HepG2 (cell line): ENCODE data around the gene MAGI1. TPM values are rescaled to one million over a fixed set of nuclear protein-coding genes. Genes with fewer than 3 reads are reported as not detected.

Experiments
- CENPBD1 ChIP-seq: sonication (generic); formaldehyde crosslinking; IDR thresholded peaks from 2 replicates; pipeline ENCODE4 v1.8.0; 2022; ENCODE audit warnings: missing genetic modification reagents, low read depth, mild to moderate bottlenecking, borderline replicate concordance
- GATA4 ChIP-seq: sonication (generic); IDR thresholded peaks from 2 replicates; pipeline ENCODE4 v1.6.1; 2016; ENCODE audit warnings: antibody characterized with exemption, low read depth, borderline replicate concordance
- HCFC1 ChIP-seq: fragments of 150-350 bp; IDR thresholded peaks from 2 replicates; pipeline ENCODE4 v1.6.1; 2014; ENCODE audit warnings: low read depth, low read length
- HMGXB3 ChIP-seq: sonication (generic); formaldehyde crosslinking; IDR thresholded peaks from 2 replicates; pipeline ENCODE4 v1.4.0; 2020; ENCODE audit warnings: missing genetic modification reagents, borderline replicate concordance
- HNRNPK ChIP-seq: fragments of 200-400 bp; formaldehyde crosslinking; IDR thresholded peaks from 2 replicates; pipeline ENCODE4 v1.6.1; 2018; ENCODE audit warnings: low read length, low read depth, moderate library complexity, mild to moderate bottlenecking; ENCODE audit not compliant: poor library complexity, severe bottlenecking
- MAZ ChIP-seq, 2 experiments: sonication (generic) in 1 of 2; formaldehyde crosslinking in 1 of 2; IDR thresholded peaks; 2 replicates each; pipeline versions ENCODE4 v1.5.0 to v1.6.1; 2012 to 2020; ENCODE audit warnings: low read depth in 2 of 2, mild to moderate bottlenecking in 2 of 2, borderline replicate concordance in 1 of 2, improper control_type of control experiment in 1 of 2, low read length in 1 of 2, missing genetic modification reagents in 1 of 2, moderate library complexity in 1 of 2
- MIER2 ChIP-seq: IDR thresholded peaks from 2 replicates; pipeline ENCODE4 v1.6.1; 2016; ENCODE audit warnings: missing biosample characterization, missing genetic modification reagents
- MTF1 ChIP-seq: sonication (generic); formaldehyde crosslinking; IDR thresholded peaks from 2 replicates; pipeline ENCODE4 v1.5.0; 2020; ENCODE audit warnings: missing genetic modification reagents
- PCBP2 ChIP-seq: fragments of 200-400 bp; formaldehyde crosslinking; optimal IDR thresholded peaks from 2 replicates; pipeline ENCODE3; 2018; ENCODE audit warnings: low read length, low read depth; ENCODE audit not compliant: poor library complexity, severe bottlenecking
- SMARCE1 ChIP-seq: fragments of 450-650 bp; IDR thresholded peaks from 2 replicates; pipeline ENCODE4 v1.6.1; 2017; ENCODE audit warnings: borderline replicate concordance
- SOX6 ChIP-seq, 2 experiments: fragments of 450-650 bp in 1 of 2; sonication (generic) in 1 of 2; formaldehyde crosslinking in 1 of 2; IDR thresholded peaks; 2 replicates each; pipeline versions ENCODE4 v1.4.0 to v1.6.1; 2017 to 2020; ENCODE audit warnings: antibody characterized with exemption in 1 of 2, mild to moderate bottlenecking in 1 of 2, missing genetic modification reagents in 1 of 2
- TBX3 ChIP-seq: fragments of 450-650 bp; IDR thresholded peaks from 2 replicates; pipeline ENCODE4 v1.6.1; 2017; ENCODE audit warnings: antibody characterized with exemption, mild to moderate bottlenecking, inconsistent platforms, borderline replicate concordance
- TCF7 ChIP-seq: sonication (generic); IDR thresholded peaks from 2 replicates; pipeline ENCODE4 v1.6.1; 2016; ENCODE audit warnings: antibody characterized with exemption, low read depth
- TIGD3 ChIP-seq: sonication (generic); formaldehyde crosslinking; IDR thresholded peaks from 2 replicates; pipeline ENCODE4 v1.5.1; 2020; ENCODE audit warnings: mild to moderate bottlenecking, missing genetic modification reagents, borderline replicate concordance
- U2AF1 ChIP-seq: fragments of 200-400 bp; formaldehyde crosslinking; optimal IDR thresholded peaks from 2 replicates; pipeline ENCODE3; 2017; ENCODE audit warnings: mild to moderate bottlenecking, low read depth, low read length
- ZBTB8A ChIP-seq: sonication (generic); formaldehyde crosslinking; IDR thresholded peaks from 2 replicates; pipeline ENCODE4 v1.4.0; 2020; ENCODE audit warnings: mild to moderate bottlenecking, low read depth, missing genetic modification reagents, borderline replicate concordance
- ZFP41 ChIP-seq: sonication (generic); formaldehyde crosslinking; IDR thresholded peaks from 2 replicates; pipeline ENCODE4 v1.4.0; 2020; ENCODE audit warnings: mild to moderate bottlenecking, missing genetic modification reagents, borderline replicate concordance
- ZMAT3 ChIP-seq: sonication (generic); formaldehyde crosslinking; conservative IDR thresholded peaks from 2 replicates; pipeline ENCODE4 v1.7.0; 2021; ENCODE audit warnings: missing genetic modification reagents
- ZNF121 ChIP-seq: sonication (generic); formaldehyde crosslinking; IDR thresholded peaks from 2 replicates; pipeline ENCODE4 v1.5.0; 2020; ENCODE audit warnings: mild to moderate bottlenecking, missing genetic modification reagents
- ZNF143 ChIP-seq: sonication (generic); formaldehyde crosslinking; IDR thresholded peaks from 2 replicates; pipeline ENCODE4 v1.4.0; 2020; ENCODE audit warnings: missing genetic modification reagents
- ZNF282 ChIP-seq: fragments of 450-650 bp; IDR thresholded peaks from 2 replicates; pipeline ENCODE4 v1.6.1; 2018; ENCODE audit not compliant: partially characterized antibody
- ZNF530 ChIP-seq: sonication (generic); formaldehyde crosslinking; IDR thresholded peaks from 2 replicates; pipeline ENCODE4 v1.5.0; 2020; ENCODE audit warnings: low read depth, mild to moderate bottlenecking, missing genetic modification reagents
- ZNF576 ChIP-seq: sonication (generic); formaldehyde crosslinking; IDR thresholded peaks from 2 replicates; pipeline ENCODE4 v1.4.0; 2020; ENCODE audit warnings: mild to moderate bottlenecking, missing genetic modification reagents
- ZNF652 ChIP-seq: IDR thresholded peaks from 2 replicates; pipeline ENCODE4 v1.6.1; 2016; ENCODE audit warnings: low read depth, borderline replicate concordance
- ZSCAN29 ChIP-seq: sonication (generic); formaldehyde crosslinking; conservative IDR thresholded peaks from 2 replicates; pipeline ENCODE4 v1.4.0; 2020; ENCODE audit warnings: mild to moderate bottlenecking, missing genetic modification reagents
- ZSCAN31 ChIP-seq: sonication (generic); formaldehyde crosslinking; IDR thresholded peaks from 2 replicates; pipeline ENCODE4 v1.5.0; 2020; ENCODE audit warnings: low read depth, mild to moderate bottlenecking, missing genetic modification reagents
- polyA plus RNA-seq, 8 experiments: library from polyadenylated mRNA; depleted of rRNA in 3 of 8; stranded (reverse) in 7 of 8; unstranded in 1 of 8; fragments of >200 nt; fragmentation: Illumina TruSeq in 4 of 8; extraction: Trizol in 4 of 8; gene quantifications; 2 replicates each; pipeline versions ENCODE4 v1.2.1 to v1.2.3, GENCODE V29; 2011 to 2016; ENCODE audit warnings: low read depth in 4 of 8, missing spikeins in 1 of 8, mixed read lengths in 1 of 8; ENCODE audit not compliant: insufficient read depth in 1 of 8
- total RNA-seq, 5 experiments: library from RNA; depleted of rRNA; stranded (reverse); fragments of >200 nt; fragmentation: Illumina TruSeq; extraction: Trizol; gene quantifications; 2 replicates each; pipeline ENCODE4 v1.2.3, GENCODE V29; 2016; ENCODE audit warnings: low read depth in 1 of 5

Gene MAGI1
- total and polyA plus RNA-seq, 2 of the 13 experiments (the other 11 are each of a cell fraction or from before 2014, with no cell fraction given) = 22.2 to 26.0 TPM

- TF ChIP-seq HNRNPK = no peak
- TF ChIP-seq TIGD3 = no peak
- no peak for TF ChIP-seq PCBP2
- TF ChIP-seq HMGXB3 (CRISPR knock-in tag) = no peak
- no peak for TF ChIP-seq MIER2 (CRISPR knock-in tag)
- TF ChIP-seq SOX6 (IDR thresholded peaks at IDR 0.05) = no peak
- TF ChIP-seq SOX6 (CRISPR knock-in tag; IDR thresholded peaks at IDR 0.05) = peak; percentile 89
- no peak for TF ChIP-seq MTF1 (CRISPR knock-in tag)
- no peak for TF ChIP-seq ZNF121 (CRISPR knock-in tag)
- TF ChIP-seq TCF7 = no peak
- TF ChIP-seq ZNF576 (CRISPR knock-in tag) = no peak
- no peak for TF ChIP-seq ZSCAN29 (CRISPR knock-in tag)
- no peak for TF ChIP-seq SMARCE1
- TF ChIP-seq ZNF652 (CRISPR knock-in tag) = peak; percentile 41; the same call in 1 of the 2 replicates
- no peak for TF ChIP-seq ZFP41 (CRISPR knock-in tag)
- TF ChIP-seq MAZ (IDR thresholded peaks at IDR 0.05; ENCODE audit: borderline replicate concordance, low read depth, low read length) = no peak
- no peak for TF ChIP-seq MAZ (CRISPR knock-in tag; IDR thresholded peaks at IDR 0.05; ENCODE audit: low read depth)
- no peak for TF ChIP-seq ZNF282
- TF ChIP-seq GATA4 = no peak
- TF ChIP-seq ZSCAN31 (CRISPR knock-in tag) = no peak
- no peak for TF ChIP-seq U2AF1
- TF ChIP-seq TBX3 = no peak
- TF ChIP-seq HCFC1 = no peak
- no peak for TF ChIP-seq ZBTB8A (CRISPR knock-in tag)
- TF ChIP-seq ZMAT3 (CRISPR knock-in tag) = no peak
- TF ChIP-seq ZNF530 (CRISPR knock-in tag) = no peak
- no peak for TF ChIP-seq CENPBD1 (CRISPR knock-in tag)
- TF ChIP-seq ZNF143 = no peak
These were observed 110.6 kb downstream of the MAGI1 start (continued) for GRCh38 chr3:65928110-65928509.
